ENCODE results near the gene SPDYE2B. TPM values are rescaled to one million over a fixed set of nuclear protein-coding genes. Genes with fewer than 3 reads are reported as not detected.

Gene SPDYE2B, protein sequence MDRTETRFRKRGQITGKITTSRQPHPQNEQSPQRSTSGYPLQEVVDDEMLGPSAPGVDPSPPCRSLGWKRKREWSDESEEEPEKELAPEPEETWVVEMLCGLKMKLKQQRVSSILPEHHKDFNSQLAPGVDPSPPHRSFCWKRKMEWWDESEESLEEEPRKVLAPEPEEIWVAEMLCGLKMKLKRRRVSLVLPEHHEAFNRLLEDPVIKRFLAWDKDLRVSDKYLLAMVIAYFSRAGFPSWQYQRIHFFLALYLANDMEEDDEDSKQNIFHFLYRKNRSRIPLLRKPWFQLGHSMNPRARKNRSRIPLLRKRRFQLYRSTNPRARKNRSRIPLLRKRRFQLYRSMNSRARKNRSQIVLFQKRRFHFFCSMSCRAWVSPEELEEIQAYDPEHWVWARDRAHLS
- total RNA-seq, result not detected in 2 replicates

DNA sequence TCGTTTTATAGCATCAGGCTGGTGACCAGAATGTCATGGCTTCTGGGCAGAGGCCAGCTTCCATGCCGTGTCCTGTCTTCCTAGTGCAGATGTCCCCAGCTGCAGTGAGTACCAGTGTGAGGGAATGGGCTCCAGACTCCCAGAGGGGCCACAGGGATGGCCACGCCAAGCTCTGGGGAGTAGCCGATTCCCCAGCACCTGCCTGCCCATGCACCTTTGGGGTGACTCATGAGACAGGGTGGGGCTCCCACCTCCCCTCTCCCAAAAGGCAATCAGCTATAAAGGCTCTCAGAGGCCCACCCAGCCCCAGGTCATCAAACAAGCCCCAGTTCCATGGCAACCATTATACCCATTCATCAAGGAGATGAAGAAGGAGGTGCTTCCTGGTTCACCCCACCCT, at the start of gene SPDYE2B:
Gene SPDYE2B, plus strand, starts transcription at position 396 of the 400 bp plus-strand sequence. CDS start 2,030 bp downstream, outside the sequence.

DNA sequence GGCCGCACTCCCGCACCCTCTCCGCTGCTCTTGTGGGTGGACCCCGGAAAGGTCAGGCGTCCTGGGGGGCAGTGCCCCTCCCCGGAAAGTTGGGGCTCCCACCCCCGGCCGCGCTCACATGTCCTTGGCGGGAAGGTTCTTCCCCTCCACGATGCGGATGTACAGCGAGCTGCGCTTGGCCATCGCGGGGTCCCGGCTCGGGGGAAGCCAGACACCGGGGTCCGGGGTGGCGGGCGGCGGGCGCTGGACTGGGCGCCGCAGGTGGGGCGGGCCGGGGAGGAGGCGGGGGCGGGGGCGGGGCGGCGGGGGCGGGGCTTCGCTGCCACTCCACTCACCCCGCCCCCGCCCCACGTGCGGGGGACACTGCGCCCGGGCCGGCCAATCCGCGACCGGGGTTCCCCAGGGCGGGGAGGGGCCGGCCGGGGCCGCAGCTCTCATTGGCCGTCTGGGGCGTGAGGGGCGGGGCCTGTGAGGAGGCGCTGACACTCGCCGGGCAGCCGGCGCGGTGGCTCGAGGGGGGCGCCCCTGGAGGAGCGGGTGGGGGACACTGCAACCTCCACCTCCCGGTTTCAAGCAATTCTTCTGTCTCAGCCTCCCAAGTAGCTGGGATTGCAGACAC, 33.5 kb upstream of the SPDYE2B start, which contains the start of gene RASA4:
Gene RASA4, minus strand, starts transcription at position 250 of the 619 bp plus-strand sequence. Its CDS starts 67 bp downstream, at position 183.

GRCh38 chr7:102642691-102643090, 7.4 kb upstream of the SPDYE2B start, which contains the start of gene UPK3BL1:
UPK3BL1 (minus strand) TSS chr7:102642791; CDS start chr7:102642741, 50 bp downstream.

GRCh38 chr7:102671166-102671955, 21.2 kb downstream of the SPDYE2B start, which contains the start of gene POLR2J2:
POLR2J2 (minus strand) TSS chr7:102671663; CDS start chr7:102671601, 62 bp downstream.

Other genes with a start within 250 kb of the SPDYE2B start
- 64.6 and 67.6 TPM in 2 replicates for gene ORAI2, start 216.7 kb upstream of the SPDYE2B start, total RNA-seq
- gene ALKBH4, start 185.5 kb upstream of the SPDYE2B start, total RNA-seq, result 10.6 and 11.7 TPM in 2 replicates
- gene LRWD1, start 185.3 kb upstream of the SPDYE2B start, total RNA-seq, result 16.1 and 18.1 TPM in 2 replicates
- 24.5 and 27.6 TPM in 2 replicates for gene POLR2J, start 171.4 kb upstream of the SPDYE2B start, total RNA-seq
- 1.1 and 3.8 TPM in 2 replicates for gene RASA4B, start 132.5 kb upstream of the SPDYE2B start, total RNA-seq
- gene UPK3BL2, start 106.6 kb upstream of the SPDYE2B start, total RNA-seq, result 0.60 and 2.3 TPM in 2 replicates
- not detected in 2 replicates for gene SPDYE2, start 99.1 kb upstream of the SPDYE2B start, total RNA-seq
- gene POLR2J3, start 77.7 kb upstream of the SPDYE2B start, total RNA-seq, result 18.0 and 45.6 TPM in 2 replicates
- gene RASA4, start 33.6 kb upstream of the SPDYE2B start, total RNA-seq, result 3.3 and 8.9 TPM in 2 replicates
- gene UPK3BL1, start 7.5 kb upstream of the SPDYE2B start, total RNA-seq, result 3.9 and 9.1 TPM in 2 replicates
- 1.6 and 2.6 TPM in 2 replicates for gene POLR2J2, start 21.3 kb downstream of the SPDYE2B start, total RNA-seq
- 5.1 and 6.5 TPM in 2 replicates for gene FAM185A, start 98.7 kb downstream of the SPDYE2B start, total RNA-seq